Stimulated activated CD4-positive, alpha-beta T cell treated with anti-CD3 and anti-CD28 coated beads, Interleukin-15, amount 100 ng/mL, for 24 hours (primary cell): ENCODE results near the gene AP1G2.
"Not testable (repeated sequence)": the region's sequence is repeated elsewhere in the genome, so short reads cannot be mapped to it uniquely, and the experiment has no call there.

Experiments used
- DNase-seq: peaks from one replicate; pipeline ENCODE4 v3.0.0-alpha.2; 2020

AP1G2 gene

GRCh38 chr14:23555882-23556699, 11.5 kb downstream of the AP1G2 start, which contains the start of gene THTPA:
Gene THTPA (plus strand): TSS chr14:23556271. CDS start chr14:23556758, 487 bp downstream.
- peak; percentile 97 for DNase-seq

- DNase-seq: no peak
Measured at GRCh38 chr14:23555533-23555881, 12.1 kb downstream of the AP1G2 start.

- DNase-seq: peak; percentile 92
Measured at GRCh38 chr14:23551266-23552028, 16.1 kb downstream of the AP1G2 start, which contains the start of gene ZFHX2. Gene ZFHX2 (minus strand): TSS chr14:23551765. CDS start chr14:23535325, 16,440 bp downstream.

GRCh38 chr14:23550812-23551265, 16.8 kb downstream of the AP1G2 start:
- DNase-seq: no peak

GRCh38 chr14:23550131-23550811, 17.3 kb downstream of the AP1G2 start:
- DNase-seq: no peak

GRCh38 chr14:23548351-23549318, 19.0 kb downstream of the AP1G2 start:
- no peak for DNase-seq

- DNase-seq: no peak
Measured at GRCh38 chr14:23547924-23548323, 19.7 kb downstream of the AP1G2 start.

- DNase-seq: no peak
Measured at GRCh38 chr14:23546450-23547035, 21.0 kb downstream of the AP1G2 start.

GRCh38 chr14:23545740-23546365, 21.7 kb downstream of the AP1G2 start:
- DNase-seq: no peak

- no peak for DNase-seq
Measured at GRCh38 chr14:23544511-23545447, 22.8 kb downstream of the AP1G2 start.

GRCh38 chr14:23543403-23543802, 24.2 kb downstream of the AP1G2 start:
- no peak for DNase-seq

- no peak for DNase-seq
Measured at GRCh38 chr14:23542261-23542660, 25.3 kb downstream of the AP1G2 start.

GRCh38 chr14:23540141-23540469, 27.5 kb downstream of the AP1G2 start:
- DNase-seq: no peak

GRCh38 chr14:23539248-23540140, 28.1 kb downstream of the AP1G2 start:
- DNase-seq: no peak

- no peak for DNase-seq
Measured at GRCh38 chr14:23538785-23539184, 28.8 kb downstream of the AP1G2 start.

GRCh38 chr14:23538050-23538718, 29.4 kb downstream of the AP1G2 start:
- no peak for DNase-seq

- no peak for DNase-seq
Measured at GRCh38 chr14:23537351-23538049, 30.1 kb downstream of the AP1G2 start.

- not testable (repeated sequence) for DNase-seq
Measured at GRCh38 chr14:23536906-23537305, 30.7 kb downstream of the AP1G2 start.
